NB4 (cell line): ENCODE measurements around the gene SLC9B1.

Experiments used
- CTCF ChIP-seq: IDR thresholded peaks from one replicate; pipeline ENCODE4 v1.5.1; 2012; ENCODE audit warnings: low read depth, low read length
- MAX ChIP-seq: IDR thresholded peaks from 2 replicates; pipeline ENCODE4 v1.6.1; 2011; ENCODE audit warnings: low read depth, low read length
- MYC ChIP-seq: IDR thresholded peaks from 2 replicates; pipeline ENCODE4 v1.6.1; 2011; ENCODE audit warnings: low read depth, low read length
- POLR2A ChIP-seq: IDR thresholded peaks from 2 replicates; pipeline ENCODE4 v1.6.1; 2011; ENCODE audit warnings: mild to moderate bottlenecking; ENCODE audit not compliant: insufficient read length; ENCODE audit errors: extremely low read depth

- TF ChIP-seq CTCF (no peak), POLR2A (no peak), MAX (no peak), MYC (no peak)
Measured at GRCh38 chr4:102878901-102879300, 140.6 kb downstream of the SLC9B1 start.
